ENCODE data around the gene LRP1-AS. TPM values are rescaled to one million over a fixed set of nuclear protein-coding genes. Genes with fewer than 3 reads are reported as not detected.

LRP1-AS gene
- total RNA-seq, 1 donor from 2014 or later: not detected

DNA sequence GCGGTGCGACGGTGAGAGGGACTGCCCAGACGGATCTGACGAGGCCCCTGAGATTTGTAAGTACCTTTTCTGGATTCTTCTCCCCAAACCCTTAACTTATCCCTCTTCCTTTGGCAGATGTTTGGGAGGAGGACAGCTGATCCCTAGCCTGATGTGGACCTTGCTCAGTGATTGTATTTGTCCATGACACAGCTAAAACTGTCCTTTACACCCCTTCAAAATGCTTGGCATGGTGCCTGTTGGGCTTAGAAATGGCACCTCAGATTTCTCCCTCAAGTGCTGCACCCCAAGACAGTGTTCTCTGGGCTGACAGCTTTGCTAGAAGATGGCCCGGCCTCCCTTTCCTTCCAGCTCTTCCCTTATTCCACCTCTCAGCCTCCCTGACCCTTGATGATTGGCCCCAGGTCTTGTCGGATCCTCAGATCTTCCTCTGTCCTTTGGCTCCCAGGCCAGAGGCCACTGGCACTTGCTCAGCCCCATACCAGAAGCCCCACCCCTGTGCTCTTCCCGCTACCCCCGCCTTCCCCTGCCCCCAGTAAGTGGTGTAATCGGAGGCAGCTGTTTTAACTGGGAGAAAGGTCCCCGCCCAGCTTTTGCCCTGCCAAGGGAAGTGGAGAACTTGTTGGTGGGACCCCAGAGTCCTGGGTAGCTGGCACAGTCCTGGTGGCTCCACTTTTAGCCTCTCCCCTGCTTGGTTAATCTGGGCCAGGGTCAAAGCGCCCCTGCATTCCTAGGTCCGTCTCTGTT lies 8.7 kb downstream of the LRP1-AS start:
- Histone ChIP-seq H3K36me3 (ENCODE audit: insufficient read depth, low read length) (peaks cover 32% of the 10 kb centered on the region), H2AFZ (ENCODE audit: low read depth, low read length) (no peak overlapping the region), H3K27ac (ENCODE audit: low read depth, low read length) (no peak overlapping the region), H3K4me3 (ENCODE audit: insufficient read depth, low read depth, low read length) (no peak overlapping the region), H3K9me3 (ENCODE audit: insufficient read depth, low read depth, low read length) (no peaks in the 10 kb centered on the region), H3K9ac (ENCODE audit: low read length) (no peak overlapping the region), H3K4me2 (ENCODE audit: low read length) (no peak overlapping the region), H3K4me1 (ENCODE audit: insufficient read depth, low read length) (peaks cover 35% of the 10 kb centered on the region), H4K20me1 (ENCODE audit: insufficient read depth, low read length) (peaks cover 88% of the 10 kb centered on the region), H3K27me3 (ENCODE audit: insufficient read depth, low read length) (no peaks in the 10 kb centered on the region), H3K79me2 (ENCODE audit: insufficient read depth, low read length) (peaks cover 66% of the 10 kb centered on the region)
- Mint-ChIP-seq H3K9me3 (ENCODE audit: unreplicated experiment) (no peaks in the 10 kb centered on the region), H3K27ac (ENCODE audit: unreplicated experiment) (no peak overlapping the region), H3K36me3 (ENCODE audit: low read depth, unreplicated experiment) (peaks cover 41% of the 10 kb centered on the region), H3K4me3 (ENCODE audit: unreplicated experiment) (peak overlapping the region; percentile 45), H3K27me3 (ENCODE audit: low read depth, unreplicated experiment) (no peaks in the 10 kb centered on the region), H3K4me1 (ENCODE audit: low read depth, unreplicated experiment) (peaks cover 67% of the 10 kb centered on the region)
- no peak for DNase-seq (ENCODE audit: low read depth)
- no peak for FAIRE-seq
- TF ChIP-seq EZH2 (IDR thresholded peaks at IDR 0.05; ENCODE audit: insufficient read depth, low read length): no peak
- TF ChIP-seq, protein P1, sequence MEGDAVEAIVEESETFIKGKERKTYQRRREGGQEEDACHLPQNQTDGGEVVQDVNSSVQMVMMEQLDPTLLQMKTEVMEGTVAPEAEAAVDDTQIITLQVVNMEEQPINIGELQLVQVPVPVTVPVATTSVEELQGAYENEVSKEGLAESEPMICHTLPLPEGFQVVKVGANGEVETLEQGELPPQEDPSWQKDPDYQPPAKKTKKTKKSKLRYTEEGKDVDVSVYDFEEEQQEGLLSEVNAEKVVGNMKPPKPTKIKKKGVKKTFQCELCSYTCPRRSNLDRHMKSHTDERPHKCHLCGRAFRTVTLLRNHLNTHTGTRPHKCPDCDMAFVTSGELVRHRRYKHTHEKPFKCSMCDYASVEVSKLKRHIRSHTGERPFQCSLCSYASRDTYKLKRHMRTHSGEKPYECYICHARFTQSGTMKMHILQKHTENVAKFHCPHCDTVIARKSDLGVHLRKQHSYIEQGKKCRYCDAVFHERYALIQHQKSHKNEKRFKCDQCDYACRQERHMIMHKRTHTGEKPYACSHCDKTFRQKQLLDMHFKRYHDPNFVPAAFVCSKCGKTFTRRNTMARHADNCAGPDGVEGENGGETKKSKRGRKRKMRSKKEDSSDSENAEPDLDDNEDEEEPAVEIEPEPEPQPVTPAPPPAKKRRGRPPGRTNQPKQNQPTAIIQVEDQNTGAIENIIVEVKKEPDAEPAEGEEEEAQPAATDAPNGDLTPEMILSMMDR (IDR thresholded peaks at IDR 0.05; ENCODE audit: insufficient read depth, low read depth, low read length): no peak

DNA sequence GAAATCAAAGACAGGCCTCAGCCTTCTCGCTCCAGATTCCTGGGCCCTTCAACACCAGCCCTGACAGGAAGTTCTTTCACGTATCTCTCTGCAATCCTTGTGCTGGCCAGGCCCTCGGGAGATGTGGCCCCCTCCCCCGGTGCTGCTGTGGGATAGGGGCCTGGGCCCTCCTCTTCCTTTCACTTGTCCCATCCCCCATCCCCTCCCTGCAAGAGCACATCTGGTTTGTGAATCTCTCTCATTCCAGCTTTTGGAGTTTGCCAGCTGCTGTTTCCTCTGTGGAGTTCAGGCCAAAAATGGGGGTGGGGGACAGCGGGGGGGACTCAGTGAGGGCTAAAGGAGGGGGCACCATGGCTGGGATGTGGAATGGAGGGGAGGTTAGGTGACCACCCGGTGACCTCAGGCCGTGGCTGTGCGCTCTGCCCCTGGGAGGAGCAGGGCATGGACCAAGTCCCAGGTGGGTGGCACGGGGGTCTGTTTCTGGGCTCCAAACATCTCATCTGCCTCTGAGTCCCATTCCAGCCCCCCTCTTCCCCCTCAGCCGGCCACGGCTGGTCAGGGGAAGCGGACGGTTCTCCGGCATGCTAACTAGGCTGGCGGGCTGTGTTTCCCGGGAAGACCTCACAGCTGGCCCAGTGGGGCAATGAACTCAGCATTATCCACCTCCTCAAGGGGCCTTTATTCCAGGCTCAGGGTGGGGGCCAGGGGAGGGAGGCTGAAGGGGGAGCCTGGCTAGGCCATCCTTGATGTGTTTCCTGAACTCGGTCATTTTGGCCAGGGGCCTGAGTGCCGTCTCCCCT lies 11.7 kb downstream of the LRP1-AS start:
- FAIRE-seq (no peak), DNase-seq (ENCODE audit: low read depth) (no peak)
- no peaks in the 10 kb centered on the region for H3K9me3 Mint-ChIP-seq (ENCODE audit: unreplicated experiment)
- Histone ChIP-seq H3K4me1 (ENCODE audit: insufficient read depth, low read length) (peaks cover 64% of the 10 kb centered on the region), H4K20me1 (ENCODE audit: insufficient read depth, low read length) (peaks cover 84% of the 10 kb centered on the region), H3K27ac (ENCODE audit: low read depth, low read length) (peak overlapping the region; percentile 57), H3K79me2 (ENCODE audit: insufficient read depth, low read length) (peaks cover 78% of the 10 kb centered on the region), H3K27me3 (ENCODE audit: insufficient read depth, low read length) (no peaks in the 10 kb centered on the region), H3K4me3 (ENCODE audit: insufficient read depth, low read depth, low read length) (no peak overlapping the region), H2AFZ (ENCODE audit: low read depth, low read length) (no peak overlapping the region), H3K9me3 (ENCODE audit: insufficient read depth, low read depth, low read length) (no peaks in the 10 kb centered on the region), H3K9ac (ENCODE audit: low read length) (peak overlapping the region; percentile 57), H3K4me2 (ENCODE audit: low read length) (peak overlapping the region; percentile 67), H3K36me3 (ENCODE audit: insufficient read depth, low read length) (peaks cover 13% of the 10 kb centered on the region)
- H3K36me3 Mint-ChIP-seq (ENCODE audit: low read depth, unreplicated experiment): peaks cover 19% of the 10 kb centered on the region
- TF ChIP-seq, protein P1 (IDR thresholded peaks at IDR 0.05; ENCODE audit: insufficient read depth, low read depth, low read length): no peak
- no peak for TF ChIP-seq EZH2 (IDR thresholded peaks at IDR 0.05; ENCODE audit: insufficient read depth, low read length)
- H3K4me3 Mint-ChIP-seq (ENCODE audit: unreplicated experiment): no peak overlapping the region
- H3K4me1 Mint-ChIP-seq (ENCODE audit: low read depth, unreplicated experiment): peaks cover 74% of the 10 kb centered on the region
- H3K27me3 Mint-ChIP-seq (ENCODE audit: low read depth, unreplicated experiment): no peaks in the 10 kb centered on the region
- H3K27ac Mint-ChIP-seq (ENCODE audit: unreplicated experiment): peak overlapping the region; percentile 76
